GM10248 (cell line): ENCODE data around the gene PRXL2B.

Source experiments
- CTCF ChIA-PET: fragments of 300-600 bp; sonication (Branson Sonifier 250); formaldehyde crosslinking; extraction: SDS; loops from one replicate; lab custom pipeline; 2021; ENCODE audit warnings: antibody characterized with exemption; lab: Yijun Ruan, JAX
- POLR2A ChIA-PET: fragments of 350-650 bp; sonication (Branson Sonifier 250); formaldehyde crosslinking; extraction: SDS; loops from one replicate; lab custom pipeline; 2020; ENCODE audit warnings: antibody characterized with exemption; lab: Yijun Ruan, JAX
- DNase-seq: peaks from one replicate; pipeline ENCODE4 v3.0.0; 2012; ENCODE audit errors: extremely low spot score
- CTCF ChIP-seq: IDR thresholded peaks from 2 replicates; pipeline ENCODE4 v1.5.1; 2012; ENCODE audit warnings: mild to moderate bottlenecking, low read depth; ENCODE audit errors: extremely low read depth, missing control alignments, control extremely low read depth

PRXL2B gene

DNA sequence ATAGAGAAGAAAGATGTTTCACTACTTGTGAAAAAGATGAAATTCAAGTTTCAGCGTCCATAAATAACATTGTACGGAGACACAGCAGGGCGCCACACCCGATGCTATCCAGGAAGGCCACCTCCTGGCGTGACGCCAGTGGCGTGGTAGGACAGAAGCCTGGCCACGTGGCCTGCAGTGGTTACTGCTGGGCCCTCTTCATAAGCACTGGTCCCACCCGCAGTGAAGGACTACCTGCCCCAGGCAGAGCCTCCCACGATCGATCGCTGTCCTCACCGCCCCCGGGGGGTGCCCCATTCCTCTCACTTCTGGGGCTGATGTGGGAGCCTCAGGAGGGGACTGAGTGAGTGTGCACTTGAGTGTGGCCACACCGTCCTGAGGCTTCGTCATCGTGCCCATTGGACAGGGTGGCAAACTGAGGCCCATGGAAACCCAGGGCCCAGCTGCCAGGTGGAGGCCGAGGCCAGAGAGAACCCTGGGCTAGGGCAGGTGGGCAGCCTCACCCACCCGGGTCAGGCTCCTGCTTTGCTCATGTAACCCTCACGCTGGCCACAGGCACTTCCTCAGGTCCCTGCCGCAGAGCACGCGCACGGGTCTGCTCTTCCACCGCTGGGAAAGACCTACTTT is 44.8 kb upstream of the PRXL2B start:
- ChIA-PET POLR2A (no interaction called here), CTCF (interaction anchor here (1.1 to 1.7 kb wide), 2 partner anchors 8 to 15 kb away, joined by 4 to 6 read pairs; partner anchors contain the start of gene PANK4)
- TF ChIP-seq CTCF = no peak
- DNase-seq = no peak

- POLR2A ChIA-PET = no interaction called here
- DNase-seq = no peak
- CTCF ChIA-PET = interaction anchor here (1.7 kb wide), 1 partner anchor 9 kb away, joined by 6 read pairs; no protein-coding TSS in a partner anchor
- TF ChIP-seq CTCF = no peak
Observed at GRCh38 chr1:2542246-2542915, 44.2 kb upstream of the PRXL2B start.

DNA sequence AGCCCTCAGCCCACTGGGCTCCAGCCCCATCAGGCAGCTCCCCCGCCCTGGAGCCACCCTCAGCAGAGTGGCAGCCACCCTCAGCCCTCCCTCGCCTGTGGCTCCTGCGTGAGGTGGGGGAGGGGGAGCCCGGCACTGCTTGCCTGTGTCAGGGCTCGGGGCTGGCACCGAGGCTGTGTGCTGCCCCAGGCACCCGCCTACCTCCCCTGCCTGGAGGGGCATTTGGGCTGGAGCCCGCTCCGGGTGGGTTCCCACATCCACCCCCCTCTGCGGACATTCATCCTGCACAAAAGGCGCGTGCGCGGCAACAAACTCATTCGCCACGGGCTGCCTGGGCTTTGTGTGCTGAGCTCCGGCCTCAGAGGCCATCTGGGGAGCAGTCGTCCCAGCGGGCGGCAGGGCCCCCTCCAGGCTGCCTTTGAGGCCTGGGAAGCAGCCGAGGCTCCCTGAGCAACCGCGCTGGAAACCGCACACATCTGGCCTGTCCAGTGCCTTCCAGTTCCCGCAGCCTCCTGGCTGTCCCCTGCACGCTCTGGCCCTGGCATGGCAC is 43.0 kb upstream of the PRXL2B start:
- POLR2A ChIA-PET = no interaction called here
- CTCF ChIA-PET = interaction anchor here (1.3 kb wide), 1 partner anchor 10 kb away, joined by 3 read pairs; no protein-coding TSS in a partner anchor
- TF ChIP-seq CTCF = no peak
- no peak for DNase-seq

- POLR2A ChIA-PET = no interaction called here
- no peak for DNase-seq
- CTCF ChIA-PET = interaction anchor here (1.3 kb wide), 1 partner anchor 10 kb away, joined by 3 read pairs; no protein-coding TSS in a partner anchor
- no peak for TF ChIP-seq CTCF
Observed at GRCh38 chr1:2544093-2544874, 42.3 kb upstream of the PRXL2B start.

DNA sequence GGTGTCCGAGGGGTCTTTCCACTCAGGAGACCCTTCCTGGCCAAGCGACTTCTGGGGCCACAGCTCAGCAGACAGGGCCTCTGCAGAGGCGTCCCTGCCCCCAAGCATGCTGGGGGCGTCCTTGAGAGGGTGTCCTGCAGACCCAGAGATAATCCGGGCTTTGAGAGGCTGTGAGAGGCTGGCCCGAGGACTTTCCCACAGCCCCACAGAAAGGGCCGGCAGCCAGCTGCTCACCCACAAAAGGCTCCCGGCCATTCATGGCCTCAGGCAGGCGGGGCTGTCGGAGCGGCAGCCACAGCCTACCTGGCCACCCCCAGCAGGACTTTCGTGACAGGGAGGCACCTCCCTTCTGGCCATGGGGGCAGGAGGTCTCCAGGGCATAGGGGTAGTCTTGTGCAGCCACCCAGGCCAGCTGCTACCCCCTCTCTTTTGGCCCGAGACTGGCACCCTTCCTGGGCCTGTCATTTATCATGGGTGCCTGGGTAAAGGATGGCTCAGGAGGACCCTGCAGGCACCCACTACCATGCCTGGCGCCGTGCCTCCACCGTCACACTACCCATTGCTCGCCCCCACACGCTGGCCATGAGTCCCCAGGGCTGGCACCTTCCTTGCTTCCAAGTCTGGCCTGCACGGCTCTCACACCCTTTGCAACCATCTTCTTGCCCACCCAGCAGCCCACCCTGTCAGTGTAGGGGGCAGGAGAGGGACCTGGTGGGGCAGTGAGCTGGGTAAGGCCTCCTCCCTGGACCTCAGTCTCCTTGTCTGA is 41.5 kb upstream of the PRXL2B start:
- no peak for TF ChIP-seq CTCF
- POLR2A ChIA-PET = interaction anchor here (0.7 to 3.4 kb wide), 4 partner anchors 12 to 157 kb away, joined by 3 to 12 read pairs (median 4); partner anchors contain the start of gene PRXL2B
- CTCF ChIA-PET = interaction anchor here (1.0 to 1.3 kb wide), 3 partner anchors 11 to 129 kb away, joined by 3 read pairs; partner anchors contain the start of gene PRXL2B
- DNase-seq = no peak
